ENCODE results near the gene CACNB4. TPM values are rescaled to one million over a fixed set of nuclear protein-coding genes. Genes with fewer than 3 reads are reported as not detected.
"Not testable (repeated sequence)": the region's sequence is repeated elsewhere in the genome, so short reads cannot be mapped to it uniquely, and the experiment has no call there.

The CACNB4 gene
- 33.9 TPM for total RNA-seq
- polyA plus RNA-seq, result 4.8 TPM

GRCh38 chr2:152098496-152099366, at the start of gene CACNB4:
TSS of gene CACNB4 (minus strand) at chr2:152099044.
- no peaks in the 10 kb centered on the region for H3K4me1 ChIP-seq (ENCODE audit: insufficient read depth)
- H3K4me3 ChIP-seq (ENCODE audit: low read depth, low read length), result peak within 1 kb of the TSS; percentile 63
- under 1% methylated on average over 73 of the region's 73 CpGs for WGBS
- H3K27ac ChIP-seq (ENCODE audit: low read depth), result no peak within 1 kb of the TSS
- H3K36me3 ChIP-seq (ENCODE audit: insufficient read depth), result no peaks in the 10 kb centered on the region
- no peak for DNase-seq (ENCODE audit: extremely low spot score)

GRCh38 chr2:152134488-152135280, 35.8 kb upstream of the CACNB4 start:
- DNase-seq (ENCODE audit: extremely low spot score), result no peak
- Histone ChIP-seq H3K4me3 (ENCODE audit: low read depth, low read length) (no peak overlapping the region), H3K4me1 (ENCODE audit: insufficient read depth) (no peaks in the 10 kb centered on the region), H3K27ac (ENCODE audit: low read depth) (no peak overlapping the region), H3K36me3 (ENCODE audit: insufficient read depth) (no peaks in the 10 kb centered on the region)
- WGBS, result 67% methylated on average over 5 of the region's 5 CpGs

- Histone ChIP-seq H3K36me3 (ENCODE audit: insufficient read depth) (peaks cover 1% of the 10 kb centered on the region), H3K4me1 (ENCODE audit: insufficient read depth) (no peaks in the 10 kb centered on the region), H3K4me3 (ENCODE audit: low read depth, low read length) (no peak overlapping the region), H3K27ac (ENCODE audit: low read depth) (no peak overlapping the region)
- no peak for DNase-seq (ENCODE audit: extremely low spot score)
- WGBS, result 26% methylated on average over 1 of the region's 1 CpG
Measured at GRCh38 chr2:152132306-152132705, 33.5 kb upstream of the CACNB4 start.

GRCh38 chr2:152127628-152128027, 28.8 kb upstream of the CACNB4 start:
- H3K36me3 ChIP-seq (ENCODE audit: insufficient read depth), result peaks cover 4% of the 10 kb centered on the region
- no peak for DNase-seq (ENCODE audit: extremely low spot score)
- H3K27ac ChIP-seq (ENCODE audit: low read depth), result no peak overlapping the region
- H3K4me1 ChIP-seq (ENCODE audit: insufficient read depth), result no peaks in the 10 kb centered on the region
- no peak overlapping the region for H3K4me3 ChIP-seq (ENCODE audit: low read depth, low read length)

- DNase-seq (ENCODE audit: extremely low spot score), result no peak
- 96% methylated on average over 4 of the region's 4 CpGs for WGBS
- Histone ChIP-seq H3K4me1 (ENCODE audit: insufficient read depth) (no peaks in the 10 kb centered on the region), H3K36me3 (ENCODE audit: insufficient read depth) (peaks cover 4% of the 10 kb centered on the region), H3K4me3 (ENCODE audit: low read depth, low read length) (no peak overlapping the region), H3K27ac (ENCODE audit: low read depth) (no peak overlapping the region)
Measured at GRCh38 chr2:152126664-152127063, 27.8 kb upstream of the CACNB4 start.

- Histone ChIP-seq H3K4me3 (ENCODE audit: low read depth, low read length) (no peak overlapping the region), H3K4me1 (ENCODE audit: insufficient read depth) (no peaks in the 10 kb centered on the region), H3K27ac (ENCODE audit: low read depth) (no peak overlapping the region), H3K36me3 (ENCODE audit: insufficient read depth) (peaks cover 2% of the 10 kb centered on the region)
- 97% methylated on average over 2 of the region's 2 CpGs for WGBS
- DNase-seq (ENCODE audit: extremely low spot score), result no peak
Measured at GRCh38 chr2:152122161-152122560, 23.3 kb upstream of the CACNB4 start.

- H3K4me1 ChIP-seq (ENCODE audit: insufficient read depth), result no peaks in the 10 kb centered on the region
- H3K27ac ChIP-seq (ENCODE audit: low read depth), result no peak overlapping the region
- 95% methylated on average over 1 of the region's 1 CpG for WGBS
- DNase-seq (ENCODE audit: extremely low spot score), result no peak
- no peak overlapping the region for H3K4me3 ChIP-seq (ENCODE audit: low read depth, low read length)
- peaks cover 2% of the 10 kb centered on the region for H3K36me3 ChIP-seq (ENCODE audit: insufficient read depth)
Measured at GRCh38 chr2:152120430-152120829, 21.6 kb upstream of the CACNB4 start.

- Histone ChIP-seq H3K27ac (ENCODE audit: low read depth) (no peak overlapping the region), H3K36me3 (ENCODE audit: insufficient read depth) (no peaks in the 10 kb centered on the region), H3K4me3 (ENCODE audit: low read depth, low read length) (no peak overlapping the region), H3K4me1 (ENCODE audit: insufficient read depth) (no peaks in the 10 kb centered on the region)
- WGBS, result 90% methylated on average over 3 of the region's 3 CpGs
- no peak for DNase-seq (ENCODE audit: extremely low spot score)
Measured at GRCh38 chr2:152115952-152116351, 17.1 kb upstream of the CACNB4 start.

GRCh38 chr2:152114366-152114765, 15.5 kb upstream of the CACNB4 start:
- DNase-seq (ENCODE audit: extremely low spot score), result no peak
- Histone ChIP-seq H3K4me1 (ENCODE audit: insufficient read depth) (no peaks in the 10 kb centered on the region), H3K27ac (ENCODE audit: low read depth) (no peak overlapping the region), H3K36me3 (ENCODE audit: insufficient read depth) (no peaks in the 10 kb centered on the region), H3K4me3 (ENCODE audit: low read depth, low read length) (no peak overlapping the region)
- 95% methylated on average over 3 of the region's 3 CpGs for WGBS

GRCh38 chr2:152107140-152107539, 8.3 kb upstream of the CACNB4 start:
- H3K27ac ChIP-seq (ENCODE audit: low read depth); H3K4me3 ChIP-seq (ENCODE audit: low read depth, low read length); DNase-seq (ENCODE audit: extremely low spot score); H3K4me1 ChIP-seq (ENCODE audit: insufficient read depth); H3K36me3 ChIP-seq (ENCODE audit: insufficient read depth): not testable (repeated sequence)
- 90% methylated on average over 13 of the region's 13 CpGs for WGBS

- DNase-seq (ENCODE audit: extremely low spot score), result no peak
- WGBS, result 91% methylated on average over 4 of the region's 4 CpGs
Measured at GRCh38 chr2:152106464-152106863, 7.6 kb upstream of the CACNB4 start.

GRCh38 chr2:152103271-152103670, 4.4 kb upstream of the CACNB4 start:
- Histone ChIP-seq H3K4me1 (ENCODE audit: insufficient read depth) (no peaks in the 10 kb centered on the region), H3K36me3 (ENCODE audit: insufficient read depth) (no peaks in the 10 kb centered on the region), H3K4me3 (ENCODE audit: low read depth, low read length) (no peak overlapping the region), H3K27ac (ENCODE audit: low read depth) (no peak overlapping the region)
- WGBS, result 94% methylated on average over 3 of the region's 3 CpGs
- DNase-seq (ENCODE audit: extremely low spot score), result no peak

More at GRCh38 chr2:152106464-152106863, 7.6 kb upstream of the CACNB4 start:
- Histone ChIP-seq H3K36me3 (ENCODE audit: insufficient read depth) (no peaks in the 10 kb centered on the region), H3K4me3 (ENCODE audit: low read depth, low read length) (no peak overlapping the region), H3K4me1 (ENCODE audit: insufficient read depth) (no peaks in the 10 kb centered on the region), H3K27ac (ENCODE audit: low read depth) (no peak overlapping the region)

- Histone ChIP-seq H3K27ac (ENCODE audit: low read depth) (no peak overlapping the region), H3K4me1 (ENCODE audit: insufficient read depth) (no peaks in the 10 kb centered on the region), H3K4me3 (ENCODE audit: low read depth, low read length) (no peak overlapping the region), H3K36me3 (ENCODE audit: insufficient read depth) (no peaks in the 10 kb centered on the region)
- DNase-seq (ENCODE audit: extremely low spot score), result no peak
- WGBS, result 97% methylated on average over 2 of the region's 2 CpGs
Measured at GRCh38 chr2:152100961-152101360, 2.1 kb upstream of the CACNB4 start.
